H9 (cell line): ENCODE data around the gene FEV. TPM values are rescaled to one million over a fixed set of nuclear protein-coding genes. Genes with fewer than 3 reads are reported as not detected.

Source experiments
- DNase-seq: peaks from one replicate; pipeline ENCODE4 v3.0.0-alpha.2; 2017
- H2AFZ ChIP-seq: one replicate; pipeline ENCODE4 v1.6.1; 2013; ENCODE audit warnings: mild to moderate bottlenecking, low read length, control low read depth, moderate library complexity
- H2AK5ac ChIP-seq: 2 replicates; pipeline ENCODE4 v1.6.1; 2013; ENCODE audit warnings: low read length, control low read depth, mixed read lengths; ENCODE audit not compliant: insufficient read length
- H2BK120ac ChIP-seq: one replicate; pipeline ENCODE4 v1.6.1; 2013; ENCODE audit warnings: low read depth, mild to moderate bottlenecking, low read length, control low read depth, inconsistent platforms; ENCODE audit not compliant: poor library complexity, severe bottlenecking
- H2BK12ac ChIP-seq: 2 replicates; pipeline ENCODE4 v1.6.1; 2013; ENCODE audit warnings: low read length, control low read depth, mixed read lengths, low read depth; ENCODE audit not compliant: insufficient read length
- H2BK15ac ChIP-seq: 2 replicates; pipeline ENCODE4 v1.6.1; 2013; ENCODE audit warnings: low read depth, low read length, control low read depth
- H2BK20ac ChIP-seq: one replicate; pipeline ENCODE4 v1.6.1; 2013; ENCODE audit warnings: low read depth, mild to moderate bottlenecking, low read length, control low read depth, inconsistent platforms; ENCODE audit not compliant: poor library complexity, severe bottlenecking
- H2BK5ac ChIP-seq: 2 replicates; pipeline ENCODE4 v1.6.1; 2013; ENCODE audit warnings: low read length, control low read depth, mixed read lengths; ENCODE audit not compliant: insufficient read length
- H3K14ac ChIP-seq: 2 replicates; pipeline ENCODE4 v1.6.1; 2013; ENCODE audit warnings: low read length, control low read depth; ENCODE audit not compliant: insufficient read depth
- H3K18ac ChIP-seq: 2 replicates; pipeline ENCODE4 v1.6.1; 2013; ENCODE audit warnings: low read depth, mild to moderate bottlenecking, mixed read lengths, low read length, control low read depth; ENCODE audit not compliant: insufficient read length
- H3K23ac ChIP-seq: 2 replicates; pipeline ENCODE4 v1.6.1; 2013; ENCODE audit warnings: low read length, control low read depth, mixed read lengths, low read depth; ENCODE audit not compliant: insufficient read length
- H3K23me2 ChIP-seq: 2 replicates; pipeline ENCODE4 v1.6.1; 2013; ENCODE audit warnings: low read depth, mild to moderate bottlenecking, mixed read lengths, low read length, control low read depth; ENCODE audit not compliant: insufficient read length, poor library complexity, severe bottlenecking
- H3K27ac ChIP-seq: 2 replicates; pipeline ENCODE4 v1.5.1; 2013; ENCODE audit warnings: low read length, control low read depth, mixed read lengths, low read depth; ENCODE audit not compliant: insufficient read length
- H3K27me3 ChIP-seq: 2 replicates; pipeline ENCODE4 v1.6.1; 2013; ENCODE audit warnings: low read length, control low read depth, inconsistent platforms; ENCODE audit not compliant: insufficient read depth
- H3K4ac ChIP-seq: 2 replicates; pipeline ENCODE4 v1.6.1; 2013; ENCODE audit warnings: low read depth, mild to moderate bottlenecking, control low read depth, inconsistent platforms, low read length, moderate library complexity
- H3K4me1 ChIP-seq: 2 replicates; pipeline ENCODE4 v1.6.1; 2013; ENCODE audit warnings: low read length, control low read depth, inconsistent platforms; ENCODE audit not compliant: insufficient read depth
- H3K4me2 ChIP-seq: 2 replicates; pipeline ENCODE4 v1.6.1; 2013; ENCODE audit warnings: low read length, control low read depth, mixed read lengths; ENCODE audit not compliant: insufficient read length, insufficient read depth
- H3K56ac ChIP-seq: 2 replicates; pipeline ENCODE4 v1.6.1; 2013; ENCODE audit warnings: low read depth, mild to moderate bottlenecking, mixed read lengths, low read length, control low read depth; ENCODE audit not compliant: insufficient read length
- H3K79me1 ChIP-seq: 2 replicates; pipeline ENCODE4 v1.6.1; 2013; ENCODE audit warnings: low read depth, mild to moderate bottlenecking, moderate library complexity, low read length, control low read depth, inconsistent platforms; ENCODE audit not compliant: insufficient read depth, poor library complexity, severe bottlenecking
- H3K79me2 ChIP-seq: 2 replicates; pipeline ENCODE4 v1.6.1; 2013; ENCODE audit warnings: low read length, control low read depth, inconsistent platforms; ENCODE audit not compliant: insufficient read depth
- H3K9ac ChIP-seq: 2 replicates; pipeline ENCODE4 v1.6.1; 2013; ENCODE audit warnings: low read length, control low read depth, mixed read lengths; ENCODE audit not compliant: insufficient read length; ENCODE audit errors: extremely low read depth
- H3K9me3 ChIP-seq: one replicate; pipeline ENCODE4 v1.6.1; 2013; ENCODE audit warnings: low read depth, low read length, inconsistent platforms; ENCODE audit not compliant: control insufficient read depth
- H3T11ph ChIP-seq: one replicate; pipeline ENCODE4 v1.6.1; 2013; ENCODE audit warnings: mild to moderate bottlenecking, low read length, control low read depth, inconsistent platforms
- H4K20me1 ChIP-seq: one replicate; pipeline ENCODE4 v1.6.1; 2013; ENCODE audit not compliant: control insufficient read depth, insufficient read length, insufficient read depth
- H4K5ac ChIP-seq: 2 replicates; pipeline ENCODE4 v1.6.1; 2013; ENCODE audit warnings: low read depth, mild to moderate bottlenecking, mixed read lengths, low read length, control low read depth; ENCODE audit not compliant: insufficient read length
- H4K8ac ChIP-seq: replicated peaks from 2 replicates; pipeline ENCODE4 v1.6.1; 2013; ENCODE audit warnings: low read length, control low read depth, mixed read lengths, low read depth; ENCODE audit not compliant: insufficient read length
- H4K91ac ChIP-seq: 2 replicates; pipeline ENCODE4 v1.6.1; 2013; ENCODE audit warnings: low read depth, mild to moderate bottlenecking, moderate library complexity, mixed read lengths, low read length, control low read depth; ENCODE audit not compliant: insufficient read length
- H3K27ac Mint-ChIP-seq, 3 experiments: 2 replicates in 2 of 3; 3 replicates in 1 of 3; pipeline ENCODE4 v1.8.0; 2020 to 2021; ENCODE audit warnings: mixed read lengths in 3 of 3, mild to moderate bottlenecking in 1 of 3, moderate library complexity in 1 of 3
- H3K27me3 Mint-ChIP-seq: 2 replicates; pipeline ENCODE4 v1.8.0; 2021; ENCODE audit warnings: low read depth, mild to moderate bottlenecking, moderate library complexity, mixed read lengths
- H3K36me3 Mint-ChIP-seq, 3 experiments: 2 replicates in 2 of 3; 3 replicates in 1 of 3; pipeline ENCODE4 v1.8.0; 2020 to 2021; ENCODE audit warnings: low read depth in 3 of 3, mixed read lengths in 3 of 3; ENCODE audit not compliant: insufficient read depth in 1 of 3
- H3K4me1 Mint-ChIP-seq, 2 experiments: 2 replicates each; pipeline ENCODE4 v1.8.0; 2020; ENCODE audit warnings: mixed read lengths in 2 of 2
- H3K4me3 Mint-ChIP-seq, 2 experiments: 2 replicates in 1 of 2; 3 replicates in 1 of 2; pipeline ENCODE4 v1.8.0; 2020 to 2021; ENCODE audit warnings: mild to moderate bottlenecking in 2 of 2, mixed read lengths in 2 of 2, moderate library complexity in 1 of 2
- H3K9me3 Mint-ChIP-seq, 2 experiments: 2 replicates in 1 of 2; 3 replicates in 1 of 2; pipeline ENCODE4 v1.8.0; 2020; ENCODE audit warnings: mild to moderate bottlenecking in 2 of 2, mixed read lengths in 2 of 2, moderate library complexity in 1 of 2
- CTCF ChIP-seq: fragments of 200-600 bp; sonication (generic); conservative IDR thresholded peaks from 3 replicates; pipeline ENCODE4 v1.8.0; 2021; ENCODE audit warnings: antibody characterized with exemption, mild to moderate bottlenecking
- WGBS: extraction: QIAGEN DNeasy Blood & Tissue Kit; methylation state at CpG from one replicate; pipeline ENCODE4 v1.1.7; 2013; ENCODE audit warnings: missing lambda C conversion rate, low lambda C conversion rate, mixed read lengths; ENCODE audit not compliant: insufficient read length; ENCODE audit errors: extremely low coverage; 5-methylcytosine and 5-hydroxymethylcytosine counted together
- total RNA-seq: library from RNA; stranded (reverse); gene quantifications from 2 replicates; pipeline ENCODE4 v1.2.1, GENCODE V29; 2021

The FEV gene
- total RNA-seq, 1 experiment from 2014 or later = not detected

- Histone ChIP-seq H3K79me1 (no peaks in the 10 kb centered on the region), H3K4me2 (no peak overlapping the region), H3K79me2 (no peaks in the 10 kb centered on the region), H2BK5ac (no peak overlapping the region), H2AFZ (no peak overlapping the region), H3K18ac (no peak overlapping the region), H2BK15ac (no peak overlapping the region), H3K9me3 (no peaks in the 10 kb centered on the region), H3K14ac (no peak overlapping the region), H3K4ac (no peak overlapping the region), H3K4me1 (no peaks in the 10 kb centered on the region), H2BK12ac (no peak overlapping the region), H3T11ph (no peak overlapping the region), H3K27ac (no peak overlapping the region), H3K23ac (no peak overlapping the region), H3K27me3 (no peaks in the 10 kb centered on the region), H4K20me1 (no peaks in the 10 kb centered on the region), H4K5ac (no peak overlapping the region), H4K8ac (no peak overlapping the region), H3K23me2 (no peaks in the 10 kb centered on the region), H4K91ac (no peak overlapping the region), H2BK120ac (no peak overlapping the region), H3K9ac (no peak overlapping the region), H2AK5ac (no peak overlapping the region), H3K56ac (no peak overlapping the region), H2BK20ac (no peak overlapping the region)
- H3K27ac Mint-ChIP-seq = no peak overlapping the region
- H3K27me3 Mint-ChIP-seq = peaks cover 18% of the 10 kb centered on the region
- TF ChIP-seq CTCF = no peak
- no peak overlapping the region for H3K4me3 Mint-ChIP-seq
- H3K4me1 Mint-ChIP-seq = peaks cover 7 to 8% of the 10 kb centered on the region in 2 experiments
- H3K9me3 Mint-ChIP-seq = no peaks in the 10 kb centered on the region
- no peak for DNase-seq
- WGBS = no CpG with 5 or more reads among the region's 5 CpGs
- no peaks in the 10 kb centered on the region for H3K36me3 Mint-ChIP-seq
Observed at GRCh38 chr2:219028141-219028540, 43.2 kb upstream of the FEV start.
